GM03348 (cell line): ENCODE measurements around the gene SEMA7A.

ENCODE experiments used
- DNase-seq: peaks from one replicate; pipeline ENCODE4 v3.0.0; 2012; ENCODE audit warnings: low spot score

The SEMA7A gene

GRCh38 chr15:74415966-74416916 lies 17.5 kb downstream of the SEMA7A start:
- DNase-seq = no peak

GRCh38 chr15:74414603-74415338 lies 19.0 kb downstream of the SEMA7A start:
- no peak for DNase-seq

DNA sequence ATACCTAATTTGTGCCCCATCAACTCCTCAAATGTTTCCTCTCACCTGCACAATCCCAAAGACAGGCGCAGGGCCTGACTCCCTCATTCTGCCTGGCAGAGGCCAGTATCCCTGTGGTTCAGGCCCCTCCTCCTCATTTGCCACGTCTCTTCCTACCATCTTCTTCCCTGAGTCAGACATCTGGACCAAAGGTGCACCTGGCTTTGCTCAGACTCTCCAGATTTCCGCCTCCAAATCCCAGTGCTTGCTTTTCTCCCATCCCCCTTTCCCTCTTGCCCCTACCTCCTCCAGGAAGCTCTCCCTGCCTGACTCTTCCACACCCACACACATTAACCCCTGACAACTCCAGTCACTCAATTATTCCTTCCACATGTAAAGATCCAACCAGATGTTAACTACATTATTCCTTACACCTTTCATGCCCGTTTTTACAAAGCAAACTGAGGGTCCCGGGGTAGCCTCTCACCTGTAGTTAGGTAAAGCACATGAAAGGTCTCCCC lies 19.6 kb downstream of the SEMA7A start:
- no peak for DNase-seq

DNA sequence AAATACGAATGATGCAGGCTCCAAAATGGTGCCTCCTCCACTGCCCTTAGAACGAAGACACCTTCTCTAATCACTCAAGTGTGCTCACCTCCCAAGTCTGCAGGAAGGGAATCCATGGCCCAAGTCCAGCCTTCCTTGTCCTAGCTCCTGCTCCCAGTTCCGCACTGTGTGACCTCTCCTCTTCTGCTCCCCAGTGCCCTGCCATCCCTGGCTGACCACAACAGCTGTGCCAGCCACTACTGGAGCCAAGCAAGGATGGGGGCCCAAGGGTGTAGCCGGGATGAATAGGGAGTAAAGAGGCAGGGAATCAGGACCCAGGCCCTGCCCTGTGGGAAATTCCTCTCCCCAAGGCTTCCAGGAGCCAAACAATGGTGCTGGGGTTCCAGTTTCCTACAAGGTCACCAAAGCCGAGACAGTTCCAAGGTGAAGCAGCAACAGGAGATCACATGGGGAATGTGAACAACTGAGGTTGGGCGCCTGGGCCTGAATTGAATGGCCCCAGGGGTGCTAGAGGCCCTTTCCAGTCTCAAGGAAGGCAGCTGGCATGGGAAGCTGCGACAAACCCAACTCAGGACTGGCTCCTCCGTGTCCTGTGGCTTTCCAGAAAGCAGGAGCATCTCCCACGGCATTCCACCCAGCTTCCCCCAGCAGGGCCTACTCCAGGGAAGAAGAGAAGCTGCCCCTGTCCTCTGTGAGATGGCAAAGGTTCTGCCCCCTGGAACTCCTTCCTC lies 20.2 kb downstream of the SEMA7A start:
- no peak for DNase-seq

- DNase-seq = no peak
Measured at GRCh38 chr15:74412159-74412558, 21.6 kb downstream of the SEMA7A start.

GRCh38 chr15:74411686-74412085 lies 22.1 kb downstream of the SEMA7A start:
- no peak for DNase-seq

DNA sequence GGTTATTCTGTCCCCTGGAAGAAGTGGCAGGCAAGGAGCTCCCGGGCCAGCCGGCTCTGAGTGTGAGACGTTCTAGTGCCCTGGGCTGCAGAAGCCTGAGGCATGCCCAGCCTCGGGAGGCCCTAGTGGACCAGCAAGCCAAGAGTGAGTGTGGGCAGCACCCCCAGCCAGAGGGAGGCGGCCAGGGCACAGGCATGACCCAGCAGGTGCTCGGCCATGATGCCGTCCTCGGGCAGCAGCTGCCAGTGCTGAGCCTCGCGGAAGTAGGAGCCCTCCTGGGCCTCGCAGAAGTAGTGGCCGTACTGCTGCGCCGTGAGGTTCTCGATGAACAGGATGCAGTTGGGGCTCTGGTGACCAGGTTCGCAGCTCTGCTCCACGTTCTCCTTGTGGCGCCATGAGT lies 23.3 kb downstream of the SEMA7A start:
- DNase-seq = no peak

GRCh38 chr15:74409225-74409624 lies 24.5 kb downstream of the SEMA7A start:
- DNase-seq = no peak

GRCh38 chr15:74408815-74409214 lies 24.9 kb downstream of the SEMA7A start:
- no peak for DNase-seq

DNA sequence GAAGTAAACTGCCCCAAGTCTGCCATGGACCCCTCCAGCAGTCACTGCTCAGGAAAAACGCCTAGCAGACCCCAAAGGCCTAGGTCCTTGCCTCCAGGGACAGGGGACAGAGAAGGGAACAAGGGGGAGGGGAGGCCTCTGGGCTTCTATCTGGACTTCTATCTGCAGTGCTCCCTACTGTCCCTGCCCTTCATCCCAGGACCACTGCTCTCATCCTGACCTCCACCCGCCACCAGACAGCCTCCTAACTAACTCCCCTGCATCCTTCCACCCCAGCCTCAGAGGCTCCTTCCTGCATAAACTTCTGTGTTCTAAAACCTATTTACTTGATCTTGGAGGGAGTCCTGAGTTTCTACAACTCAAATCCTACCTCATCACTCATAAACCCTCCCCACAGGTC lies 25.4 kb downstream of the SEMA7A start:
- no peak for DNase-seq

- peak; percentile 96 for DNase-seq
Measured at GRCh38 chr15:74406992-74407705, 26.6 kb downstream of the SEMA7A start.

GRCh38 chr15:74406517-74406916 lies 27.2 kb downstream of the SEMA7A start:
- no peak for DNase-seq

- DNase-seq = no peak
Measured at GRCh38 chr15:74405823-74406222, 27.9 kb downstream of the SEMA7A start.

GRCh38 chr15:74403991-74404563 lies 29.7 kb downstream of the SEMA7A start:
- DNase-seq = peak; percentile 33

GRCh38 chr15:74403588-74403919 lies 30.2 kb downstream of the SEMA7A start:
- DNase-seq = no peak

DNA sequence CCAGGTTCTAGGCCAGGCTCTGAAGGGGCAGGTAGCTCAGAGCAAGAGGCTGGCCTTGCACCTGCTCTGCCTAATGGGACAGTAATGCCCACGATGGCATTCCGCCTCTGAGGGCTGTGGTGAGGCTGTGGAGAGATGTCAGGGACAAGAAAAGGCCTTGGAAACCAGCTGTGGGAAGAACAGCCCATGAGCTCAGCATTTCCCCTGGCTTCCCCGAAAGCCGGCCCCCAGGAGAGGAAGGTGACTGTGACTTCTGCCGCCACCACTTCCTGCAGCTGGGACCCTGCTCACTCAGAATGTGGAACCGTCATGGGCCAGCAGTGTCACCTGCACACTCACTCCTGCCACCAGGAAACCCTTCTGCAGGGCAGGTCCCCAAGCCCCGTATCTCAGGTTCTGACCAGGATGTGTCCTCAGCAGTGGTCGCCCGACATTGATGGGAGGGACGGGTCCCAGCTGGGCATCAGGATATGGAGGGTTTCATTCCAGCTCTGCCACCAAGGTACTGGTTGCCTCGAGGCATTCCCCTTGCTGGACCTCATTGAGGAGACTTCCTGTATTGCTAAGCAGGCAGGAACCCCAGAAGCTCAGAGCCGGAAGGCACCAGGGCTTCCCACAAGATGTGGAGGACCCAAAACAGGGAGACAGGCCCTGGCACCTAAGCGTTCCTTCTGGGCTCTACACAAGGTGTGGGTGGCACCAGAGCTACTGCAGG lies 30.7 kb downstream of the SEMA7A start:
- DNase-seq = no peak

DNA sequence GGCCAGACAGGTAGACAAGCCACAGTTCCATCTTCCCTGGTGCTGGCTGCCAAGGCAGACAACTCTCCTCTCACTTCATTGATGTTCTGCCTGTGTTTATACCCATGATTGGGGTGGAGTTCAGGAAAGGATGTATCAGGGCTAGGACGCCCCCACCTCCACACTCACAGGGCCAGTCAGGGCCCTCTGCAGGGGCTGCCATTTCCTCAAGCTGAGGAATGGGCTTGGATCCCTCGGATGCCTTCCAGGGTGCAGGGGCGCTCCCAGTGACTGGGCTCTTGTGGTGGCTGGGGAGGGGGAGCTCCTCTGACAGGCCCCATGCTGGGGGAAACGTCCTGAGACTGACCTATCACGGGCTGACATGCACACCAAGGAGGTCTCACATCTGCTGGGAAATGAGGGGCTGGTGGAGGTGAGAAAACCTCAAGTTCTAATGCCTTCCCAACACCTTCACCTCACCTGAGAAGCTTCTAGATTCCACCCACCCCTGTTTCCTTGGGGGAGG lies 31.4 kb downstream of the SEMA7A start:
- DNase-seq = no peak

- DNase-seq = no peak
Measured at GRCh38 chr15:74400915-74401757, 32.6 kb downstream of the SEMA7A start.

GRCh38 chr15:74400313-74400860 lies 33.4 kb downstream of the SEMA7A start:
- no peak for DNase-seq
